Coronary artery (tissue), 2 donors: ENCODE data around the gene HOXB5.

Experiments used
- DNase-seq: peaks from one replicate; pipeline ENCODE4 v3.0.0-alpha.2; 2017; ENCODE audit warnings: low spot score
- H3K27ac ChIP-seq, 2 donors: fragments of 200-600 bp; sonication (generic); one replicate each; pipeline ENCODE4 v1.5.1; 2016 to 2019
- H3K4me3 ChIP-seq: fragments of 200-600 bp; sonication (generic); 2 replicates; pipeline ENCODE4 v1.5.1; 2016; ENCODE audit warnings: mild to moderate bottlenecking, moderate library complexity
- CTCF ChIP-seq: fragments of 200-600 bp; sonication (generic); IDR thresholded peaks from one replicate; pipeline ENCODE4 v1.5.1; 2019; ENCODE audit warnings: antibody characterized with exemption

HOXB5 gene

DNA sequence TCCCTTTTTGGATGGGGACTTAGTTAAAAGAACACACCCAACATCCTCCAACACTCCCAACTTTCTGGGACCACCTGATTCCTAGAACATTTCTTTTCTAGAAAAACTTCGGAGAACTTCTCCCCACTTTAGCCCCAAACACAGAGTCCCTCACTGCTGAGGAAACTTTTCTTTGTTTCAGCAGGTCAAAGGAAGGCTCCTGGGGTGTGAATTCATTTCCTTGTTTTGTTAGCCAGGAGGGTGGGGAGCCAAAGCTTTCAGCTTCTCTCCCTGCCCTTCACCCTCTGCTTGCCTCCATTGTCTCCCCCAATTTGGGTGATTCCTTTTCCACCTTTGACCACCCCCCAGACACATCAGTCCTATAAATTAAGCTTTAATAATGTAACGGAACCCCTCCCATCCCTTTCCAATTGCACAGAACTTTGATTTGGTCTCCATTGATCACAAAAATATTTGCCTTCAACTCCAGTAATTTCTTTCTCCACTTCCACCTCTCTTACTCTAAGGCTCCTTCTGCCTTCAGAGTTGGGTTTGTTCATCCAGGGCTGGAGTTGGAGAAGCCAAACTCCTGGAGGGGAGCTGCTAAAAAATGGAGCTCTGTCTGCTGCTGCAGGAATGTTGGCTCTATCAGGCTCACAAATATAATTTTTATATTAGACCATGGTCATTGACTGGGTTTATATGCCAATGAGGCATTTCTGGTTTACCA lies 25.8 kb downstream of the HOXB5 start:
- Histone ChIP-seq H3K27ac (peak overlapping the region in 1 of 2 donors; percentile 40), H3K4me3 (peak overlapping the region; percentile 36)
- DNase-seq = no peak
- no peak for TF ChIP-seq CTCF

- no peak overlapping the region for H3K4me3 ChIP-seq
- H3K27ac ChIP-seq = peak overlapping the region in 1 of 2 donors; percentile 40
- DNase-seq = no peak
- no peak for TF ChIP-seq CTCF
Measured at GRCh38 chr17:48567209-48567608, 26.4 kb downstream of the HOXB5 start.

DNA sequence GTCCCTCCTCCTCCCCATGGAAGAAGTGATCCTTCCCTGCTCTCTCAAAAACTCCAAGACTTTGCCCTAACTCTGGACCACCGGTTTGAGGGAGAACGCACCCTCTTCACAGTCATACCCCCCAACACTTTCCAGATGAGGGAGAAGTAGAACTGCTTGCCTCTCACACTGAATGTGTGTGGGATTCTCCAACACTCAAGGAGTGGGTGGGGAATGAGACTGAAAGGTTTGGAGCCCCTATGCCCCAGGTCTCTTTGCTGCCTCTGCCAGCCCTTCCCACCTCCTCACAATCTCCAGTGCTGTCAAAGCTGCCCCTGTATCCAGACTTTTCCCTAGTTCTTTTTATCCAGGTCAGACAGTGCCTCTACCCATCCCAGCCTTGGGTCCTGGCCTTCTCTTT lies 26.9 kb downstream of the HOXB5 start:
- no peak for DNase-seq
- TF ChIP-seq CTCF = no peak
- H3K27ac ChIP-seq = peak overlapping the region in 1 of 2 donors; percentile 40
- H3K4me3 ChIP-seq = no peak overlapping the region

- no peak for DNase-seq
- H3K27ac ChIP-seq = no peak overlapping the region
- no peak overlapping the region for H3K4me3 ChIP-seq
- no peak for TF ChIP-seq CTCF
Measured at GRCh38 chr17:48565925-48566710, 27.5 kb downstream of the HOXB5 start.

- no peak for DNase-seq
- H3K27ac ChIP-seq = no peak overlapping the region
- peak overlapping the region; percentile 74 for H3K4me3 ChIP-seq
- no peak for TF ChIP-seq CTCF
Measured at GRCh38 chr17:48565022-48565554, 28.5 kb downstream of the HOXB5 start.

- peak overlapping the region; percentile 34 to 60 for H3K27ac ChIP-seq
- no peak for TF ChIP-seq CTCF
- H3K4me3 ChIP-seq = peak overlapping the region; percentile 74
- DNase-seq = no peak
Measured at GRCh38 chr17:48564188-48565021, 29.2 kb downstream of the HOXB5 start.
